CD4-positive, CD25-positive, alpha-beta regulatory T cell (primary cell): Measurements from ENCODE around the gene SH3BP4. TPM values are rescaled to one million over a fixed set of nuclear protein-coding genes. Genes with fewer than 3 reads are reported as not detected.
"Not testable (repeated sequence)": the region's sequence is repeated elsewhere in the genome, so short reads cannot be mapped to it uniquely, and the experiment has no call there.

ENCODE experiments used
- ATAC-seq, 2 donors: fragments of 150-1000 bp; cut with Tn5 transposase; one replicate each; pipeline ENCODE4 v1.10.0; 2021; ENCODE audit warnings: low read depth in 2 of 2, moderate number of reproducible peaks in 2 of 2, moderate library complexity in 1 of 2
- DNase-seq, 3 donors: peaks; one replicate each; pipeline versions ENCODE4 v3.0.0 to v3.0.0-alpha.2; 2012 to 2022; ENCODE audit warnings: mixed read lengths in 1 of 3
- H3K27ac ChIP-seq: one replicate; pipeline ENCODE4 v1.7.0; 2013; ENCODE audit warnings: mild to moderate bottlenecking, low read length; ENCODE audit not compliant: insufficient read depth, poor library complexity, severe bottlenecking
- H3K27me3 ChIP-seq: one replicate; pipeline ENCODE4 v1.7.0; 2013; ENCODE audit warnings: low read length; ENCODE audit not compliant: control insufficient read depth, insufficient read depth
- H3K36me3 ChIP-seq: one replicate; pipeline ENCODE4 v1.7.0; 2013; ENCODE audit warnings: mild to moderate bottlenecking, low read length, moderate library complexity; ENCODE audit not compliant: control insufficient read depth, insufficient read depth
- H3K4me1 ChIP-seq: 2 replicates; pipeline ENCODE4 v1.7.0; 2013; ENCODE audit warnings: mild to moderate bottlenecking, low read length; ENCODE audit not compliant: insufficient read depth, control insufficient read depth, poor library complexity, severe bottlenecking
- H3K4me3 ChIP-seq: one replicate; pipeline ENCODE4 v1.7.0; 2013; ENCODE audit warnings: low read depth, mild to moderate bottlenecking, low read length, moderate library complexity
- H3K9me3 ChIP-seq, 2 experiments: 1 replicate in 1 of 2; 2 replicates in 1 of 2; pipeline ENCODE4 v1.7.0; 2013; ENCODE audit warnings: low read length in 2 of 2, mild to moderate bottlenecking in 1 of 2, moderate library complexity in 1 of 2; ENCODE audit not compliant: control insufficient read depth in 2 of 2
- H3K27ac Mint-ChIP-seq, 3 donors: one replicate each; pipeline ENCODE4 v1.8.0; 2020 to 2022; ENCODE audit warnings: mild to moderate bottlenecking in 3 of 3, mixed read lengths in 3 of 3, moderate library complexity in 2 of 3
- H3K27me3 Mint-ChIP-seq: one replicate; pipeline ENCODE4 v1.8.0; 2022; ENCODE audit warnings: mild to moderate bottlenecking, mixed read lengths
- H3K36me3 Mint-ChIP-seq: one replicate; pipeline ENCODE4 v1.8.0; 2020; ENCODE audit warnings: mixed read lengths
- H3K4me1 Mint-ChIP-seq, 4 donors: one replicate each; pipeline ENCODE4 v1.8.0; 2020 to 2022; ENCODE audit warnings: mixed read lengths in 4 of 4, mild to moderate bottlenecking in 1 of 4
- H3K4me3 Mint-ChIP-seq, 4 donors: one replicate each; pipeline ENCODE4 v1.8.0; 2020 to 2022; ENCODE audit warnings: mild to moderate bottlenecking in 4 of 4, mixed read lengths in 4 of 4, moderate library complexity in 3 of 4
- H3K9me3 Mint-ChIP-seq, 7 donors: one replicate each; pipeline ENCODE4 v1.8.0; 2020 to 2022; ENCODE audit warnings: mixed read lengths in 7 of 7, mild to moderate bottlenecking in 3 of 7, moderate library complexity in 2 of 7
- polyA plus RNA-seq, 4 donors: library from polyadenylated mRNA; unstranded; fragments of 300-500 nt; fragmentation: Illumina TruSeq; gene quantifications; one replicate each; pipeline ENCODE4 v1.2.3, GENCODE V29; 2021
- total RNA-seq: library from RNA; stranded (reverse); gene quantifications from one replicate; pipeline ENCODE4 v1.2.3, GENCODE V29; 2022

The SH3BP4 gene
- total and polyA plus RNA-seq, 5 donors from 2014 or later = 0.37 TPM; not detected in 4

GRCh38 chr2:235011607-235011928, 59.8 kb downstream of the SH3BP4 start:
- Histone ChIP-seq H3K36me3 (no peaks in the 10 kb centered on the region), H3K9me3 (no peaks in the 10 kb centered on the region), H3K27ac (no peak overlapping the region), H3K4me1 (no peaks in the 10 kb centered on the region), H3K4me3 (no peak overlapping the region), H3K27me3 (no peaks in the 10 kb centered on the region)
- Mint-ChIP-seq H3K4me3 (no peak overlapping the region), H3K4me1 (no peaks in the 10 kb centered on the region), H3K27me3 (peaks cover 4% of the 10 kb centered on the region), H3K27ac (no peak overlapping the region), H3K9me3 (peaks cover 0 to 3% (median 0%) of the 10 kb centered on the region in 7 donors), H3K36me3 (no peaks in the 10 kb centered on the region)
- DNase-seq (no peak), ATAC-seq (no peak)

- Mint-ChIP-seq H3K4me1 (no peaks in the 10 kb centered on the region), H3K4me3 (no peak overlapping the region), H3K36me3 (no peaks in the 10 kb centered on the region), H3K27me3 (peaks cover 4% of the 10 kb centered on the region), H3K27ac (no peak overlapping the region), H3K9me3 (peaks cover 0 to 3% (median 0%) of the 10 kb centered on the region in 7 donors)
- DNase-seq = no peak
- H3K27ac ChIP-seq = no peak overlapping the region
- H3K36me3 ChIP-seq = no peaks in the 10 kb centered on the region
- no peaks in the 10 kb centered on the region for H3K4me1 ChIP-seq
- ATAC-seq = no peak
- no peak overlapping the region for H3K4me3 ChIP-seq
- no peaks in the 10 kb centered on the region for H3K27me3 ChIP-seq
- H3K9me3 ChIP-seq = no peaks in the 10 kb centered on the region
Measured at GRCh38 chr2:235011929-235012631, 60.3 kb downstream of the SH3BP4 start.

GRCh38 chr2:235017441-235017840, 65.6 kb downstream of the SH3BP4 start:
- no peaks in the 10 kb centered on the region for H3K9me3 ChIP-seq
- H3K27me3 Mint-ChIP-seq = no peaks in the 10 kb centered on the region
- no peaks in the 10 kb centered on the region for H3K36me3 ChIP-seq
- H3K4me3 Mint-ChIP-seq = no peak overlapping the region
- no peak for DNase-seq
- peaks cover 0 to 2% (median 0%) of the 10 kb centered on the region in 7 donors for H3K9me3 Mint-ChIP-seq
- H3K27ac ChIP-seq = no peak overlapping the region
- H3K4me1 ChIP-seq = no peaks in the 10 kb centered on the region
- no peaks in the 10 kb centered on the region for H3K27me3 ChIP-seq
- no peak for ATAC-seq
- no peaks in the 10 kb centered on the region for H3K36me3 Mint-ChIP-seq
- no peak overlapping the region for H3K4me3 ChIP-seq
- H3K4me1 Mint-ChIP-seq = no peaks in the 10 kb centered on the region
- no peak overlapping the region for H3K27ac Mint-ChIP-seq

- DNase-seq = no peak
- H3K4me3 Mint-ChIP-seq = no peak overlapping the region
- Histone ChIP-seq H3K27ac (no peak overlapping the region), H3K36me3 (no peaks in the 10 kb centered on the region), H3K4me3 (no peak overlapping the region), H3K27me3 (no peaks in the 10 kb centered on the region), H3K4me1 (no peaks in the 10 kb centered on the region), H3K9me3 (no peaks in the 10 kb centered on the region)
- ATAC-seq = no peak
- H3K27me3 Mint-ChIP-seq = no peaks in the 10 kb centered on the region
- no peaks in the 10 kb centered on the region for H3K36me3 Mint-ChIP-seq
- no peak overlapping the region for H3K27ac Mint-ChIP-seq
- no peaks in the 10 kb centered on the region for H3K4me1 Mint-ChIP-seq
- peaks cover 0 to 2% (median 0%) of the 10 kb centered on the region in 7 donors for H3K9me3 Mint-ChIP-seq
Measured at GRCh38 chr2:235018838-235019237, 67.0 kb downstream of the SH3BP4 start.

- H3K36me3 ChIP-seq, H3K4me3 Mint-ChIP-seq, H3K4me1 ChIP-seq, H3K36me3 Mint-ChIP-seq, H3K27ac Mint-ChIP-seq, ATAC-seq, H3K4me3 ChIP-seq, H3K9me3 Mint-ChIP-seq, H3K27me3 ChIP-seq, H3K27me3 Mint-ChIP-seq, H3K27ac ChIP-seq, DNase-seq, H3K9me3 ChIP-seq, H3K4me1 Mint-ChIP-seq: not testable (repeated sequence)
Measured at GRCh38 chr2:235020141-235020540, 68.3 kb downstream of the SH3BP4 start.

GRCh38 chr2:235021752-235022151, 69.9 kb downstream of the SH3BP4 start:
- no peaks in the 10 kb centered on the region for H3K27me3 ChIP-seq
- H3K4me1 Mint-ChIP-seq = no peaks in the 10 kb centered on the region
- no peak for DNase-seq
- H3K4me1 ChIP-seq = no peaks in the 10 kb centered on the region
- H3K9me3 Mint-ChIP-seq = peaks cover 0 to 4% (median 0%) of the 10 kb centered on the region in 7 donors
- H3K9me3 ChIP-seq = no peaks in the 10 kb centered on the region
- no peak overlapping the region for H3K4me3 Mint-ChIP-seq
- no peaks in the 10 kb centered on the region for H3K27me3 Mint-ChIP-seq
- H3K36me3 Mint-ChIP-seq = no peaks in the 10 kb centered on the region
- no peak overlapping the region for H3K27ac Mint-ChIP-seq
- no peaks in the 10 kb centered on the region for H3K36me3 ChIP-seq
- H3K4me3 ChIP-seq = no peak overlapping the region
- ATAC-seq = no peak
- H3K27ac ChIP-seq = no peak overlapping the region

- H3K4me1 Mint-ChIP-seq = no peaks in the 10 kb centered on the region
- Histone ChIP-seq H3K27me3 (no peaks in the 10 kb centered on the region), H3K9me3 (no peaks in the 10 kb centered on the region), H3K27ac (no peak overlapping the region), H3K36me3 (no peaks in the 10 kb centered on the region), H3K4me3 (no peak overlapping the region), H3K4me1 (no peaks in the 10 kb centered on the region)
- no peak overlapping the region for H3K27ac Mint-ChIP-seq
- no peak for DNase-seq
- H3K36me3 Mint-ChIP-seq = no peaks in the 10 kb centered on the region
- H3K4me3 Mint-ChIP-seq = no peak overlapping the region
- peaks cover 0 to 4% (median 0%) of the 10 kb centered on the region in 7 donors for H3K9me3 Mint-ChIP-seq
- H3K27me3 Mint-ChIP-seq = peaks cover 4% of the 10 kb centered on the region
- ATAC-seq = no peak
Measured at GRCh38 chr2:235024191-235024860, 72.5 kb downstream of the SH3BP4 start.
